ENCODE data around the gene MED25.
"Not testable (repeated sequence)": the region's sequence is repeated elsewhere in the genome, so short reads cannot be mapped to it uniquely, and the experiment has no call there.

The MED25 gene

GRCh38 chr19:49819452-49820115, 1.5 kb downstream of the MED25 start:
- H3K27me3 ChIP-seq (ENCODE audit: low read depth, low read length); H3K9me3 ChIP-seq (ENCODE audit: control insufficient read depth in 1 of 2, low read length in 2 of 2): not testable (repeated sequence)
- Histone ChIP-seq H3K27ac (ENCODE audit: low read length) (peak overlapping the region; percentile 96), H3K4me1 (ENCODE audit: control insufficient read depth in 1 of 2, insufficient read depth in 2 of 2, low read length in 2 of 2) (peaks cover 7 to 11% of the 10 kb centered on the region in 2 donors), H3K4me3 (ENCODE audit: low read depth in 1 of 2, low read length in 2 of 2) (peak overlapping the region; percentile 89 to 99), H3K36me3 (ENCODE audit: control insufficient read depth in 1 of 2, insufficient read depth in 2 of 2, low read length in 2 of 2) (peaks cover 11 to 28% of the 10 kb centered on the region in 2 donors)

- Histone ChIP-seq H3K27ac (ENCODE audit: low read length) (no peak overlapping the region), H3K4me1 (ENCODE audit: control insufficient read depth in 1 of 2, insufficient read depth in 2 of 2, low read length in 2 of 2) (peaks cover 7 to 11% of the 10 kb centered on the region in 2 donors), H3K9me3 (ENCODE audit: control insufficient read depth in 1 of 2, low read length in 2 of 2) (no peaks in the 10 kb centered on the region), H3K36me3 (ENCODE audit: control insufficient read depth in 1 of 2, insufficient read depth in 2 of 2, low read length in 2 of 2) (peaks cover 11 to 28% of the 10 kb centered on the region in 2 donors), H3K4me3 (ENCODE audit: low read depth in 1 of 2, low read length in 2 of 2) (no peak overlapping the region), H3K27me3 (ENCODE audit: low read depth, low read length) (no peaks in the 10 kb centered on the region)
Observed at GRCh38 chr19:49820125-49820524, 2.0 kb downstream of the MED25 start.

- peaks cover 22 to 23% of the 10 kb centered on the region in 2 donors for H3K36me3 ChIP-seq (ENCODE audit: control insufficient read depth in 1 of 2, insufficient read depth in 2 of 2, low read length in 2 of 2)
- peaks cover 7 to 11% of the 10 kb centered on the region in 2 donors for H3K4me1 ChIP-seq (ENCODE audit: control insufficient read depth in 1 of 2, insufficient read depth in 2 of 2, low read length in 2 of 2)
- H3K27me3 ChIP-seq (ENCODE audit: low read depth, low read length), result no peaks in the 10 kb centered on the region
- H3K4me3 ChIP-seq (ENCODE audit: low read depth in 1 of 2, low read length in 2 of 2), result no peak overlapping the region
- H3K27ac ChIP-seq (ENCODE audit: low read length), result no peak overlapping the region
- no peaks in the 10 kb centered on the region for H3K9me3 ChIP-seq (ENCODE audit: control insufficient read depth in 1 of 2, low read length in 2 of 2)
Observed at GRCh38 chr19:49823472-49823871, 5.4 kb downstream of the MED25 start.

DNA sequence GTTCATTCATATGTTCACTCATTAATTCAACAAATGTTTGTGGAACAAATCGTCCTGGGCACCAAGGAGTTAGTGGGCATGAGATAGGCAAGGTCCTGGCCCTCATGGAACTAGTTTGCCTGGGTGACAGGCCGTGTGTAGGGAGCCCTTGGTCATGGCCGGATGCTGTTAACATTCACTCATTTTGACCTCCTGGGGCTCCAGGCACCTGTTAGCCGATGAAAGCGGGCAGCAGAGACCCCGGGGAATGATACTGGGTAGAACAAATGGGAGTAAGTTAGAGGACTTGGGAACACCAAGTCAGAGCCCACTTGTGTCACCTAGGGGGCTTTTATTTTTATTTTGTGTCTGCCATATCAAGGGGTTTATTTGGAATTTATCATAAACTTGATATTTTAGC, 6.6 kb downstream of the MED25 start:
- H3K4me1 ChIP-seq (ENCODE audit: control insufficient read depth in 1 of 2, insufficient read depth in 2 of 2, low read length in 2 of 2), result peaks cover 0 to under 1% of the 10 kb centered on the region in 2 donors
- H3K4me3 ChIP-seq (ENCODE audit: low read depth in 1 of 2, low read length in 2 of 2), result no peak overlapping the region
- H3K27ac ChIP-seq (ENCODE audit: low read length), result no peak overlapping the region
- no peaks in the 10 kb centered on the region for H3K9me3 ChIP-seq (ENCODE audit: control insufficient read depth in 1 of 2, low read length in 2 of 2)
- peaks cover 25 to 34% of the 10 kb centered on the region in 2 donors for H3K36me3 ChIP-seq (ENCODE audit: control insufficient read depth in 1 of 2, insufficient read depth in 2 of 2, low read length in 2 of 2)
- H3K27me3 ChIP-seq (ENCODE audit: low read depth, low read length), result no peaks in the 10 kb centered on the region

DNA sequence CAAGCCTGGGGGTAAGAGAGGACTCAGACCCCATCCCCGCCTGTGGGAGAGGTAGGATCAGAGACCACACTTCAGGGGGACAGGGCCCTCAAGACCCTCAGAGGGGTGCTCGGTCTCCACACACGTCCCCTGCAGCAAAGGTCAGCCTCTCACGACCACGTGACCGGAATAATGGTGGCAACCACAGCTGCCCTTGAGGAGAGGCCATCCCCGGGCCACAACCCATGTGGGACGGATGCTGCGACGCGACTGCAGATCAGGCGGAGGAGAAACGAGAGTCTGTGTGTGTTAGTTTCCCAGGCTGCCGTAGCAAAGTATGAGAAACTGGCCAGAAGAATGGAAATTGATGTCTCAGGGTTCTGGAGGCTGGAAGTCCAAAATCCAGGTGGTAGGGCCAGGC, 8.9 kb downstream of the MED25 start:
- Histone ChIP-seq H3K27me3 (ENCODE audit: low read depth, low read length) (no peaks in the 10 kb centered on the region), H3K9me3 (ENCODE audit: control insufficient read depth in 1 of 2, low read length in 2 of 2) (no peaks in the 10 kb centered on the region), H3K4me3 (ENCODE audit: low read depth in 1 of 2, low read length in 2 of 2) (no peak overlapping the region), H3K4me1 (ENCODE audit: control insufficient read depth in 1 of 2, insufficient read depth in 2 of 2, low read length in 2 of 2) (no peaks in the 10 kb centered on the region), H3K36me3 (ENCODE audit: control insufficient read depth in 1 of 2, insufficient read depth in 2 of 2, low read length in 2 of 2) (peaks cover 21 to 53% of the 10 kb centered on the region in 2 donors), H3K27ac (ENCODE audit: low read length) (no peak overlapping the region)

DNA sequence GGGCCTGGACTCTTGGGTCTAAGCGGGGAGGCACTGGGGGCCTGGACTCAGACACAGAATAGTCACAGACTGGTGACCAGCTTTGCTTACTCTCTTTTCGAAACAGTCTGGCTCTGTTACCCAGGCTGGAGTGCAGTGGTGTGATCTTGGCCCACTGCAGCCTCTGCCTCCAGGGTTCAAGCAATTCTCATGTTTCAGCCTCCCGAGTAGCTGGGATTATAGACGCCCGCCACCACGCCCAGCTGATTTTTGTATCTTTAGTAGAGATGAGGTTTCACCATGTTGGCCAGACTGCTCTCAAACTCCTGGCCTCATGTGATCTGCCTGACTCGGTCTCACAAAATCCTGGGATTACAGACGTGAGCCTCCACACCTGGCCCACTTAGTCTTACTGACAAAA, 11.1 kb downstream of the MED25 start:
- Histone ChIP-seq H3K9me3 (ENCODE audit: control insufficient read depth in 1 of 2, low read length in 2 of 2) (no peaks in the 10 kb centered on the region), H3K36me3 (ENCODE audit: control insufficient read depth in 1 of 2, insufficient read depth in 2 of 2, low read length in 2 of 2) (peaks cover 30 to 60% of the 10 kb centered on the region in 2 donors), H3K27ac (ENCODE audit: low read length) (no peak overlapping the region), H3K4me3 (ENCODE audit: low read depth in 1 of 2, low read length in 2 of 2) (no peak overlapping the region), H3K4me1 (ENCODE audit: control insufficient read depth in 1 of 2, insufficient read depth in 2 of 2, low read length in 2 of 2) (no peaks in the 10 kb centered on the region), H3K27me3 (ENCODE audit: low read depth, low read length) (no peaks in the 10 kb centered on the region)

GRCh38 chr19:49829721-49830120, 11.6 kb downstream of the MED25 start:
- H3K4me3 ChIP-seq (ENCODE audit: low read depth in 1 of 2, low read length in 2 of 2), result no peak overlapping the region
- H3K27me3 ChIP-seq (ENCODE audit: low read depth, low read length), result no peaks in the 10 kb centered on the region
- H3K9me3 ChIP-seq (ENCODE audit: control insufficient read depth in 1 of 2, low read length in 2 of 2), result no peaks in the 10 kb centered on the region
- H3K4me1 ChIP-seq (ENCODE audit: control insufficient read depth in 1 of 2, insufficient read depth in 2 of 2, low read length in 2 of 2), result no peaks in the 10 kb centered on the region
- no peak overlapping the region for H3K27ac ChIP-seq (ENCODE audit: low read length)
- peaks cover 30 to 64% of the 10 kb centered on the region in 2 donors for H3K36me3 ChIP-seq (ENCODE audit: control insufficient read depth in 1 of 2, insufficient read depth in 2 of 2, low read length in 2 of 2)

DNA sequence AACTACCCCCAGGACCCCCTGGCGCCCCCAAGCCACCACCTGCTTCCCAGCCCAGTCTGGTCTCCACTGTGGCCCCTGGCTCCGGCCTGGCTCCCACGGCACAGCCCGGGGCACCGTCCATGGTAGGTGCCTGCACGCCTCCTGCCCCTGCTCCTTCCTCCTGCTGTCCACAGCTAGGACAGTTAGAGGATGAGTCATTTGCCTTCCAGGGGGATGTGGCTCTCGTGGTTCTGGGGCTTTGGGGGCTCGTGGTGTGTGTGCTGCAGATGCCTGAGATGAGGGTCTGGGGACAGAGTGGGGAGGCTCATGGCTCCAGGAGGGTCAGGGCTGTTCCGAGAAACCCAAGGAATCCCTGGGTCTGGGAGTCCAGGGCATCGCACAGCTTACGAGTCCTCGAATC, 12.7 kb downstream of the MED25 start:
- Histone ChIP-seq H3K36me3 (ENCODE audit: control insufficient read depth in 1 of 2, insufficient read depth in 2 of 2, low read length in 2 of 2) (peaks cover 34 to 75% of the 10 kb centered on the region in 2 donors), H3K9me3 (ENCODE audit: control insufficient read depth in 1 of 2, low read length in 2 of 2) (no peaks in the 10 kb centered on the region), H3K4me3 (ENCODE audit: low read depth in 1 of 2, low read length in 2 of 2) (no peak overlapping the region), H3K4me1 (ENCODE audit: control insufficient read depth in 1 of 2, insufficient read depth in 2 of 2, low read length in 2 of 2) (no peaks in the 10 kb centered on the region), H3K27me3 (ENCODE audit: low read depth, low read length) (no peaks in the 10 kb centered on the region), H3K27ac (ENCODE audit: low read length) (no peak overlapping the region)

GRCh38 chr19:49831592-49831991, 13.5 kb downstream of the MED25 start:
- Histone ChIP-seq H3K4me3 (ENCODE audit: low read depth in 1 of 2, low read length in 2 of 2) (no peak overlapping the region), H3K4me1 (ENCODE audit: control insufficient read depth in 1 of 2, insufficient read depth in 2 of 2, low read length in 2 of 2) (no peaks in the 10 kb centered on the region), H3K27me3 (ENCODE audit: low read depth, low read length) (no peaks in the 10 kb centered on the region), H3K27ac (ENCODE audit: low read length) (no peak overlapping the region), H3K9me3 (ENCODE audit: control insufficient read depth in 1 of 2, low read length in 2 of 2) (no peaks in the 10 kb centered on the region), H3K36me3 (ENCODE audit: control insufficient read depth in 1 of 2, insufficient read depth in 2 of 2, low read length in 2 of 2) (peaks cover 34 to 83% of the 10 kb centered on the region in 2 donors)

DNA sequence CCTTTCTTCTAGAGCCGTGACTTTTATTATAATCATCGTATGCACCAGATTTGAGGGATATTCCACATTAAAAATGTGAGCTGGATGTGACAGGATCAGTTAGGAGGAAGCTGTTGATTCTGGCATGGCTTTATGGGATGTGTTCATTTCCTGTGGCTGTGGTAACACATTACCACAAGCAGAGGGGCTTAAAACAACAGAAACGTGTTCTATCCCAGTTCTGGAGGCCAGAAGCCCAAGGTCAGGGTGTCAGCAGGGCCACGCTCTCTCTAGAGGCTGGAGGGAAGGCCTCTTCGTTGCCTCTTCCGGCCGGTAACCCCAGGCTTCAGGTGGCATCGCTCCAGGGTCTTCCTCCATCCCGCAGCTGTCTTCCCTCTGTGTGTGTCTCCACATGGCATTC, 14.5 kb downstream of the MED25 start:
- H3K27ac ChIP-seq (ENCODE audit: low read length), result no peak overlapping the region
- H3K9me3 ChIP-seq (ENCODE audit: control insufficient read depth in 1 of 2, low read length in 2 of 2), result no peaks in the 10 kb centered on the region
- H3K36me3 ChIP-seq (ENCODE audit: control insufficient read depth in 1 of 2, insufficient read depth in 2 of 2, low read length in 2 of 2), result peaks cover 26 to 93% of the 10 kb centered on the region in 2 donors
- no peaks in the 10 kb centered on the region for H3K27me3 ChIP-seq (ENCODE audit: low read depth, low read length)
- H3K4me1 ChIP-seq (ENCODE audit: control insufficient read depth in 1 of 2, insufficient read depth in 2 of 2, low read length in 2 of 2), result no peaks in the 10 kb centered on the region
- H3K4me3 ChIP-seq (ENCODE audit: low read depth in 1 of 2, low read length in 2 of 2), result no peak overlapping the region

- H3K4me1 ChIP-seq (ENCODE audit: control insufficient read depth in 1 of 2, insufficient read depth in 2 of 2, low read length in 2 of 2), result no peaks in the 10 kb centered on the region
- no peaks in the 10 kb centered on the region for H3K27me3 ChIP-seq (ENCODE audit: low read depth, low read length)
- H3K9me3 ChIP-seq (ENCODE audit: control insufficient read depth in 1 of 2, low read length in 2 of 2), result no peaks in the 10 kb centered on the region
- H3K27ac ChIP-seq (ENCODE audit: low read length), result no peak overlapping the region
- no peak overlapping the region for H3K4me3 ChIP-seq (ENCODE audit: low read depth in 1 of 2, low read length in 2 of 2)
- peaks cover 26 to 97% of the 10 kb centered on the region in 2 donors for H3K36me3 ChIP-seq (ENCODE audit: control insufficient read depth in 1 of 2, insufficient read depth in 2 of 2, low read length in 2 of 2)
Observed at GRCh38 chr19:49833599-49833998, 15.5 kb downstream of the MED25 start.

DNA sequence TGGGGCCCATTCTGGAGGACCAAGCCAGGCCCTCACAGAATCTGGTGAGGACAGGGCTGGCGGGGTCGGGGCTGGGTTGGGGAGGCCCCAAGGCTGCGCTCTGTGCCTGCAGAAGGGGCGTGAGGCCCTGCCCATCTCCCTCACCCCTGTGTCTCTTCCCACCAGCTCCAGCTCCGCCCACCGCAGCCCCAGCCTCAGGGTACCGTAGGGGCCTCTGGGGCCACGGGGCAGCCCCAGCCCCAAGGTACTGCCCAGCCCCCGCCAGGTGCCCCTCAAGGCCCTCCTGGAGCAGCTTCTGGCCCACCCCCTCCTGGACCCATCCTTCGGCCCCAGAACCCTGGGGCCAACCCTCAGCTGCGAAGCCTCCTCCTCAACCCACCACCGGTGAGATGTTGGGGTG, 17.5 kb downstream of the MED25 start:
- H3K4me1 ChIP-seq (ENCODE audit: control insufficient read depth in 1 of 2, insufficient read depth in 2 of 2, low read length in 2 of 2), result no peaks in the 10 kb centered on the region
- no peaks in the 10 kb centered on the region for H3K9me3 ChIP-seq (ENCODE audit: control insufficient read depth in 1 of 2, low read length in 2 of 2)
- H3K4me3 ChIP-seq (ENCODE audit: low read depth in 1 of 2, low read length in 2 of 2), result no peak overlapping the region
- no peaks in the 10 kb centered on the region for H3K27me3 ChIP-seq (ENCODE audit: low read depth, low read length)
- no peak overlapping the region for H3K27ac ChIP-seq (ENCODE audit: low read length)
- peaks cover 35 to 89% of the 10 kb centered on the region in 2 donors for H3K36me3 ChIP-seq (ENCODE audit: control insufficient read depth in 1 of 2, insufficient read depth in 2 of 2, low read length in 2 of 2)

Measured in muscle layer of duodenum (tissue), 2 donors.